Heart right ventricle (tissue), 16 donors: ENCODE measurements around the gene KIF22. TPM values are rescaled to one million over a fixed set of nuclear protein-coding genes. Genes with fewer than 3 reads are reported as not detected.
"Not testable (repeated sequence)": the region's sequence is repeated elsewhere in the genome, so short reads cannot be mapped to it uniquely, and the experiment has no call there.

Experiments
- ATAC-seq, 8 donors: fragments of 200-7000 bp; cut with Tn5 transposase; one replicate each; pipeline ENCODE4 v1.9.1; 2020; ENCODE audit warnings: mild to moderate bottlenecking in 8 of 8, moderate library complexity in 8 of 8, moderate number of reproducible peaks in 1 of 8
- DNase-seq, 2 donors: peaks; one replicate each; pipeline ENCODE4 v3.0.0-alpha.2; 2020
- H3K27ac ChIP-seq, 10 donors: fragments of 200-600 bp; sonication (generic) in 2 of 10; one replicate each; pipeline versions ENCODE4 v1.5.0 to v1.8.0; 2020 to 2022; ENCODE audit warnings: mild to moderate bottlenecking in 3 of 10
- H3K27me3 ChIP-seq, 7 donors: fragments of 200-600 bp; one replicate each; pipeline ENCODE4 v1.8.0; 2021 to 2022; ENCODE audit warnings: mild to moderate bottlenecking in 2 of 7
- H3K36me3 ChIP-seq, 9 donors: fragments of 200-600 bp; sonication (generic) in 1 of 9; one replicate each; pipeline versions ENCODE4 v1.5.0 to v1.8.0; 2020 to 2022; ENCODE audit warnings: mild to moderate bottlenecking in 2 of 9
- H3K4me1 ChIP-seq, 9 donors: fragments of 200-600 bp; sonication (generic) in 1 of 9; one replicate each; pipeline versions ENCODE4 v1.5.0 to v1.8.0; 2020 to 2022; ENCODE audit warnings: mild to moderate bottlenecking in 4 of 9
- H3K4me3 ChIP-seq, 10 donors: fragments of 200-600 bp; sonication (generic) in 2 of 10; one replicate each; pipeline versions ENCODE4 v1.5.0 to v1.8.0; 2020 to 2022; ENCODE audit warnings: mild to moderate bottlenecking in 7 of 10, moderate library complexity in 2 of 10
- H3K9me3 ChIP-seq, 11 donors: fragments of 200-600 bp in 10 of 11; sonication (generic) in 2 of 11; one replicate each; pipeline versions ENCODE4 v1.5.0 to v1.8.0; 2013 to 2022; ENCODE audit warnings: mild to moderate bottlenecking in 2 of 11, control low read depth in 1 of 11, moderate library complexity in 1 of 11
- WGBS, 2 donors: extraction: QIAGEN DNeasy Blood & Tissue Kit; methylation state at CpG; one replicate each; pipeline ENCODE4 v1.1.7; 2013; ENCODE audit warnings: inconsistent platforms in 1 of 2; 5-methylcytosine and 5-hydroxymethylcytosine counted together
- intact Hi-C, 10 donors: fragments of 100-400 bp; cut with DNase I; formaldehyde crosslinking; loops; one replicate each; pipeline versions ENCODE4 v1.11.1 to v1.14.2; 2022
- polyA plus RNA-seq, 2 donors: library from polyadenylated mRNA; stranded (reverse); fragments of 200-250 nt; gene quantifications; one replicate each; pipeline ENCODE4 v1.2.3, GENCODE V29; 2013
- total RNA-seq, 10 donors: library from RNA; stranded (reverse); fragmentation: NEBNext Ultra II Directional in 3 of 10; extraction: Animal tissue kit (Norgen Biotek cat#: 25700) in 3 of 10; gene quantifications; one replicate each; pipeline versions ENCODE4 v1.2.1 to v1.2.4, GENCODE V29; 2021 to 2023
- TF ChIP-seq, protein P1 (sequence below), 9 donors: fragments of 200-600 bp; sonication (generic) in 2 of 9; IDR thresholded peaks; one replicate each; pipeline versions ENCODE4 v1.5.0 to v1.8.0; 2021 to 2022; ENCODE audit warnings: antibody characterized with exemption in 9 of 9, mild to moderate bottlenecking in 5 of 9, moderate library complexity in 1 of 9
- donor health status: Arrhythmogenic right ventricular cardiomyopathy.
- donor health status: ischemic (EF 13 %, LVEDD 7.1; RV severe dilation, severe dysfunction).
- donor health status: healthy with polysubstance abuse.
- donor health status: DM: no; HTN: yes; CAD: no.
- donor health status: DM: no; HTN: no; CAD: no.
- donor health status: ischemic (EF 25% LVEDD 6.9; RV normal size, moderate dysfunction).
- donor health status: ischemic (EF 25% LVEDD 5.7; RV mildly dilated, moderate dysfunction).
- donor health status: healthy.
- donor health status: DM: yes; HTN: yes; CAD: no.
- donor health status: Ischemic cardiomyopathy.
- donor health status: ischemic (EF 35%, LVEDD 5.7; RV mildly dilated, moderate dysfunction).
- donor health status: nonischemic (EF 11% LVEDD 7.7; RV severe dilation, severe dysfunction).
- donor health status: DM: yes; HTN: yes; CAD: no.
- donor health status: PGD.
- donor health status: ischemic (EF 29% LVEDD 5.4; RV normal size, mild dysfunction).
- donor health status: nonischemic (EF 23%, LVEDD 6.1; RV moderate dilation, normal function).

Gene KIF22
- total and polyA plus RNA-seq, 12 donors = 16.3 to 136 (median 38.6) TPM

DNA sequence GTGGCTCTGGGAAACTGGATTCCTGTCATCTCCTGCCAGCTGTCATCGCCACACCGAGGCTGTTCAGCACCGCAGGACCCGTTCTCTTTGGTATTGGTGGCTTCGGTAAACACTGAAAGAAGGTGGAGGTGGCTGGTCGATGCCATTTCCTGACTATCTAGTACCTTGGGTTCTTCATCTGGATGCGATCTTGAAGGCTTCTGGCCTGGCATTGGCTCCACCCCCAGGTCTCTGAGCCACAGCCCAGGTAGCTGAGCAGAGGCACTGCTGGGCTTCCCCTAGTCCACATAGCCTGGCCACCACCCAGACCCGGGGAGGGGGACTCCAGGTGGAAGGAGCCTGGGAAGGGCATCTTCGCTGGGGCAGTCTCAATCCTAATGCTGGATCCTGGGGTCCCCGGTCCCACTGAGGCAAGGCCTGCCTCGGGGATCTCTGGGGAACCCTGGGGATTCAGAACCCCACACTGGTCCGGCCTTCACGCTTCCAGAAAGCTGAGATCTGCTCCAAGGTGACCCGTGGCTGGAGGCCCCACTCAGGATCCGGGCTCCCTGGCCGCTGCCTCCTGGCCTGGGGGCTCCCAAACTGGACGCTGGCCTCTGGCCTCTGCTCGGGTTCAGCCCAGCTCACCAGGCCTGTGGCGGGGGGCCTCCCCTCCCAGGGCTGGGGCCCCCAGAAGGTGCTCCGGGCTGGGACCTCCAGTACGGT is 46.6 kb upstream of the KIF22 start:
- no peak for DNase-seq
- TF ChIP-seq, protein P1, sequence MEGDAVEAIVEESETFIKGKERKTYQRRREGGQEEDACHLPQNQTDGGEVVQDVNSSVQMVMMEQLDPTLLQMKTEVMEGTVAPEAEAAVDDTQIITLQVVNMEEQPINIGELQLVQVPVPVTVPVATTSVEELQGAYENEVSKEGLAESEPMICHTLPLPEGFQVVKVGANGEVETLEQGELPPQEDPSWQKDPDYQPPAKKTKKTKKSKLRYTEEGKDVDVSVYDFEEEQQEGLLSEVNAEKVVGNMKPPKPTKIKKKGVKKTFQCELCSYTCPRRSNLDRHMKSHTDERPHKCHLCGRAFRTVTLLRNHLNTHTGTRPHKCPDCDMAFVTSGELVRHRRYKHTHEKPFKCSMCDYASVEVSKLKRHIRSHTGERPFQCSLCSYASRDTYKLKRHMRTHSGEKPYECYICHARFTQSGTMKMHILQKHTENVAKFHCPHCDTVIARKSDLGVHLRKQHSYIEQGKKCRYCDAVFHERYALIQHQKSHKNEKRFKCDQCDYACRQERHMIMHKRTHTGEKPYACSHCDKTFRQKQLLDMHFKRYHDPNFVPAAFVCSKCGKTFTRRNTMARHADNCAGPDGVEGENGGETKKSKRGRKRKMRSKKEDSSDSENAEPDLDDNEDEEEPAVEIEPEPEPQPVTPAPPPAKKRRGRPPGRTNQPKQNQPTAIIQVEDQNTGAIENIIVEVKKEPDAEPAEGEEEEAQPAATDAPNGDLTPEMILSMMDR (IDR thresholded peaks at IDR 0.05) = no peak
- peak overlapping the region in 1 of 10 donors; percentile 93 for H3K27ac ChIP-seq

DNA sequence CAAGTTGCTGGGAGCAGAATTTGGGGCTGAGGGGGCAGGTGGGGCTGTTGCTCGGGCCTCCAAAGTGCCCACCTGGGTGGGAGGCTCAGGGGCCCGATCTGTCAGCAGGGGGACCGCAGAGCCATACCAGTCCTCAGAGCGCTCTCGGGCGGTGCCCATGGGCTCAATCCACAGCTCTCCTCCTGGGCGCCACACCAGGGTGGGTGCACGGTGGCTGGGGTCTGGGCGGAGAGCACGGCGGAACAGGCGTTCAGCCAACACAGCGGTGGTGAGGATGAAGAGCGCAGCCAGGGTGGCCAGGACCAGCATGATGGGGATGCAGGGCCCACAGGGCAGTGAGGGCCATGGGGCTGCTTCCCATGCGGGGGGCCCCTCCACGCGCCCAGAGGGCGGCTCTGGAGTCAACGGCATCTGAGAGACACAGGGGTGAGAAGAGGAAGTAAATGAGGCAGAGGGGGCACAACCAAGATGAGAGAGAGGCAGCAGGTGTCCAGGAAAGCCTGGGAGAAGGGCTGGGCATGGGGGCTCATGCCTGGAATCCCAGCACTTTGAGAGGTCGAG is 45.9 kb upstream of the KIF22 start:
- intact Hi-C loops = no loop called here

More for the DNA sequence above, 46.6 kb upstream of the KIF22 start:
- peak overlapping the region in 2 of 10 donors; percentile 39 to 72 for H3K4me3 ChIP-seq
- peaks cover 0 to 42% (median 0%) of the 10 kb centered on the region in 9 donors for H3K4me1 ChIP-seq
- intact Hi-C loops = no loop called here
- H3K9me3 ChIP-seq = peaks cover 0 to 6% (median 0%) of the 10 kb centered on the region in 11 donors
- peaks cover 0 to 13% (median 0%) of the 10 kb centered on the region in 9 donors for H3K36me3 ChIP-seq
- WGBS, 2 donors = 77 to 82% methylated on average over 21 of the region's 21 CpGs
- ATAC-seq = peak in 1 of 8 donors; percentile 20
- H3K27me3 ChIP-seq = peaks cover 0 to 11% (median 0%) of the 10 kb centered on the region in 7 donors

DNA sequence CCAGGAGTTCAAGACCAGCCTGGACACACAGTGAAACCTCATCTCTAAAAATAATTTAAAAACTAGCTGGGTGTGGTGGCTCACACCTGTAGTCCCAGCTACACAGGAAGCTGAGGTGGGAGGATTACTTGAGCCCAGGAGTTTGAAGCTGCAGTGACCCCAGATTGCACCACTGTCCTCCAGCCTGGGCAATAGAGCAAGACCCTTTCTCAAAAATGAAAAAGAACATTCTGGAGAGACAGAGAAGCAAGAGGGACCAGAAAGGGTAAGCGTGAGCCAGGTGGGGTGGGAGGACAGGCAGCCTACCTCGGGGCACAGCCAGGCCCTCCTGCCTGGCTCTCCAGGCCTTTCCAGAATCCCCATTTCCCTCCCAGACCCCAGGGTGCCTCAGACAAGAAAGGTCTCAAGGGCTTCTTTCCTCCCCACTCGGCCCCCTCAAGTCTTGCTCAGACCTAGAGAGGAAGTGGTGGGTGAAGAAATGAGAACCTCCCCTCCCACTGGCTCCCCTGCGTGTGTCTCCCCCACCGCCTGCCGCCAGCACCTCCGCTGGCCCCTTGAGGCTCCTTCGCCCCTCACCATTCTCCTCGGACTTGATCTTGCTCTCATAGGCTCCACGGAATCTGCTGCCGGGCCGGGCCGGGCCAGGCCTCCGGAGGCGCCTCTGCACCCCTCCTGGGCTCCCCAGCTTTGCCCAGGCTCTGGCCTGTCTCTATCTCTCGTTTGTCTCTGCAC is 45.3 kb upstream of the KIF22 start:
- Histone ChIP-seq H3K27me3 (peaks cover 0 to 11% (median 0%) of the 10 kb centered on the region in 7 donors), H3K27ac (peak overlapping the region in 3 of 10 donors; percentile 27 to 93 (median 62)), H3K9me3 (peaks cover 0 to 6% (median 0%) of the 10 kb centered on the region in 11 donors), H3K36me3 (peaks cover 0 to 13% (median 0%) of the 10 kb centered on the region in 9 donors), H3K4me1 (peaks cover 0 to 40% (median 0%) of the 10 kb centered on the region in 9 donors), H3K4me3 (peak overlapping the region in 6 of 10 donors; percentile 23 to 72 (median 38))
- ATAC-seq = peak in 7 of 8 donors; percentile 19 to 56 (median 47)
- TF ChIP-seq, protein P1 (IDR thresholded peaks at IDR 0.05) = no peak
- DNase-seq = no peak
- 76 to 79% methylated on average over 16 of the region's 16 CpGs for WGBS, 2 donors
- intact Hi-C loops = no loop called here

More for the DNA sequence above, 45.9 kb upstream of the KIF22 start:
- 84 to 88% methylated on average over 20 of the region's 20 CpGs for WGBS, 2 donors
- H3K36me3 ChIP-seq = peaks cover 0 to 13% (median 0%) of the 10 kb centered on the region in 9 donors
- H3K27me3 ChIP-seq = peaks cover 0 to 11% (median 0%) of the 10 kb centered on the region in 7 donors
- H3K27ac ChIP-seq = peak overlapping the region in 2 of 10 donors; percentile 62 to 93
- no peak for DNase-seq
- H3K4me3 ChIP-seq = peak overlapping the region in 4 of 10 donors; percentile 23 to 72 (median 38)
- TF ChIP-seq, protein P1 (IDR thresholded peaks at IDR 0.05) = no peak
- peaks cover 0 to 6% (median 0%) of the 10 kb centered on the region in 11 donors for H3K9me3 ChIP-seq
- ATAC-seq = peak in 1 of 8 donors; percentile 27
- peaks cover 0 to 37% (median 0%) of the 10 kb centered on the region in 9 donors for H3K4me1 ChIP-seq

DNA sequence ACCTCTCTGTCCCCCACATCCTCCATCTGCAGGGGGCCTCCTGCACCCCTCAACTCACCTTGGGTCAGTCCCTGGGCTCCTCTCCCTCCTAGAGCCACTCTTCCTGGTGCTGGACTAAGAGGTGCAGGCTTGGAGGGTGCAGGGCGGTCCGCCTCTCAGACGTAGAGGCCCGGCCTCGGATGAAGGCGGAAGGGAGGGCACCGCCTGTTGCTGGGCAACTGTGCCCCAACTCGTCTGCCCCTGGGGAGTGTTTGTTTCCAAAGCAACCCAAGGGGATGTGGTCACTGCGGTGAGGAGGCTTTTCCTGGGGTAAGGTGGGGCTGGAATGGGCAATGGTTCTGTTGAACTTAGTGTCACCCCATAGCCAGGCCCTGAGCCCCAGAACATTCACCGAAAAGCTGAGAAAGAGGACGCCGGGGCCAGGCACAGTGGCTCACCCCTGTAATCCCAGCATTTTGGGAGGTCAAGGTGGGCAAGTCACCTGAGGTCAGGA is 44.7 kb upstream of the KIF22 start, which contains the start of gene C16orf54:
Gene C16orf54, minus strand, starts transcription at position 138 of the 493 bp plus-strand sequence. CDS start 1,039 bp downstream, outside the sequence.
- Histone ChIP-seq H3K4me1 (peaks cover 0 to 37% (median 0%) of the 10 kb centered on the region in 9 donors), H3K4me3 (peak within 1 kb of the TSS in 6 of 10 donors; percentile 23 to 72 (median 38))

DNA sequence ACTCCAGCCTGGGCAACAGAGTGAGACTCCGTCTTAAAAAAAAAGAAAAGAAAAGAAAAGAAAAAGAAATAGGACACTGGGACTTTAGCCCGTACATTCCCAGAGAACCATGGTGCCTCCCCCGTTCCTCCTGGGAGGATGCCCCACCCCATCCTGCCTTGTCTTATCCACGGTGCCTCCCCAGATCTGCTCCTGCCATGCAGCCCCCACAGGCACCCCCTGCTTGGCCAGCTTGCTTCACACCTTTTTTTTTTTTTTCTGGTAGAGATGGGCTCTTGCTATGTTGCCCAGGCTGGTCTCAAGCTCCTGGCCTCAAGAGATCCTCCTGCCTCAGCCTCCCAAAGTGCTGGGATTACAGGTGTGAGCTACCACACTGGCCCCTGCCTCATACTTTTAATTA is 44.0 kb upstream of the KIF22 start:
- Histone ChIP-seq H3K27me3 (peaks cover 0 to 11% (median 0%) of the 10 kb centered on the region in 7 donors), H3K4me1 (peaks cover 0 to 32% (median 0%) of the 10 kb centered on the region in 9 donors), H3K4me3 (peak overlapping the region in 1 of 10 donors; percentile 72), H3K27ac (peak overlapping the region in 2 of 10 donors; percentile 8 to 93), H3K36me3 (peaks cover 0 to 13% (median 0%) of the 10 kb centered on the region in 9 donors)
- intact Hi-C loops, DNase-seq, ATAC-seq, H3K9me3 ChIP-seq: not testable (repeated sequence)
- WGBS, 2 donors = 42 to 53% methylated on average over 4 of the region's 4 CpGs

More for the DNA sequence above, 44.7 kb upstream of the KIF22 start, which contains the start of gene C16orf54:
- intact Hi-C loops = no loop called here
- DNase-seq (peak; percentile 58 to 63), ATAC-seq (peak; percentile 79 to 91 (median 87))
- Histone ChIP-seq H3K27me3 (peaks cover 0 to 11% (median 0%) of the 10 kb centered on the region in 7 donors), H3K9me3 (peaks cover 0 to 6% (median 0%) of the 10 kb centered on the region in 11 donors), H3K27ac (peak within 1 kb of the TSS in 3 of 10 donors; percentile 27 to 93 (median 62)), H3K36me3 (peaks cover 0 to 13% (median 0%) of the 10 kb centered on the region in 9 donors)
- WGBS, 2 donors = 74 to 87% methylated on average over 12 of the region's 12 CpGs
- TF ChIP-seq, protein P1 (IDR thresholded peaks at IDR 0.05) = no peak
